IMR-90 (cell line): ENCODE measurements around the gene WHRN. TPM values are rescaled to one million over a fixed set of nuclear protein-coding genes. Genes with fewer than 3 reads are reported as not detected.

ENCODE experiments used
- ATAC-seq: fragments of 200-7000 bp; cut with Tn5 transposase; 2 replicates; pipeline ENCODE4 v1.9.1; 2020; ENCODE audit warnings: low read depth, mild to moderate bottlenecking, moderate library complexity
- BruUV-seq: library from RNA; stranded (reverse); fragments of 400-500 nt; replicated peaks from 2 replicates; lab custom pipeline; 2021; lab: Mats Ljungman, UMichigan
- CTCF ChIA-PET: fragments of 300-600 bp; formaldehyde crosslinking; extraction: SDS; loops from one replicate; lab custom pipeline; 2021; ENCODE audit warnings: antibody characterized with exemption; lab: Yijun Ruan, JAX
- POLR2A ChIA-PET: fragments of 300-600 bp; sonication (Branson Sonifier 250); formaldehyde crosslinking; loops from one replicate; lab custom pipeline; 2022; ENCODE audit warnings: antibody characterized with exemption; ENCODE audit not compliant: unreplicated experiment; lab: Charles Lee
- DNase-seq: peaks from one replicate; pipeline ENCODE4 v3.0.0; 2013
- H2AFZ ChIP-seq: replicated peaks from 2 replicates; pipeline ENCODE3; 2013; ENCODE audit warnings: low read length, mild to moderate bottlenecking; ENCODE audit not compliant: poor library complexity
- H2AK5ac ChIP-seq: 2 replicates; pipeline ENCODE4 v1.6.1; 2013; ENCODE audit warnings: low read depth, low read length, inconsistent platforms
- H2AK9ac ChIP-seq: replicated peaks from 2 replicates; pipeline ENCODE3; 2013; ENCODE audit warnings: mild to moderate bottlenecking, low read depth, low read length, moderate library complexity; ENCODE audit not compliant: poor library complexity
- H2BK120ac ChIP-seq: 2 replicates; pipeline ENCODE4 v1.6.1; 2013; ENCODE audit warnings: low read depth, low read length, inconsistent platforms
- H2BK15ac ChIP-seq: 3 replicates; pipeline ENCODE4 v1.6.1; 2013; ENCODE audit warnings: low read depth, low read length, inconsistent platforms
- H2BK20ac ChIP-seq: 2 replicates; pipeline ENCODE4 v1.6.1; 2013; ENCODE audit warnings: low read depth, mild to moderate bottlenecking, inconsistent platforms, low read length, moderate library complexity
- H2BK5ac ChIP-seq: 2 replicates; pipeline ENCODE4 v1.6.1; 2013; ENCODE audit warnings: mild to moderate bottlenecking, low read depth, low read length, inconsistent platforms; ENCODE audit not compliant: poor library complexity, severe bottlenecking
- H3K14ac ChIP-seq: replicated peaks from 2 replicates; pipeline ENCODE4 v1.6.1; 2013; ENCODE audit warnings: low read depth, low read length, inconsistent platforms
- H3K18ac ChIP-seq: 2 replicates; pipeline ENCODE4 v1.6.1; 2013; ENCODE audit warnings: low read depth, low read length, control low read depth
- H3K23ac ChIP-seq: 2 replicates; pipeline ENCODE4 v1.6.1; 2013; ENCODE audit warnings: low read depth, low read length, inconsistent platforms
- H3K27ac ChIP-seq: 2 replicates; pipeline ENCODE4 v1.5.1; 2013; ENCODE audit warnings: mild to moderate bottlenecking, control low read depth, low read length; ENCODE audit not compliant: insufficient read depth
- H3K27me3 ChIP-seq: 2 replicates; pipeline ENCODE4 v1.6.1; 2013; ENCODE audit warnings: low read length; ENCODE audit not compliant: control insufficient read depth, insufficient read depth
- H3K36me3 ChIP-seq: 2 replicates; pipeline ENCODE4 v1.6.1; 2013; ENCODE audit warnings: low read length, mixed read lengths; ENCODE audit not compliant: control insufficient read depth, insufficient read depth
- H3K4ac ChIP-seq: 2 replicates; pipeline ENCODE4 v1.6.1; 2013; ENCODE audit warnings: low read depth, low read length, inconsistent platforms
- H3K4me1 ChIP-seq: 2 replicates; pipeline ENCODE4 v1.6.1; 2013; ENCODE audit warnings: low read length, mixed read lengths; ENCODE audit not compliant: control insufficient read depth, insufficient read depth
- H3K4me2 ChIP-seq: 2 replicates; pipeline ENCODE4 v1.6.1; 2013; ENCODE audit warnings: low read depth, mild to moderate bottlenecking, control low read depth, low read length, moderate library complexity
- H3K4me3 ChIP-seq: 2 replicates; pipeline ENCODE4 v1.5.1; 2013; ENCODE audit warnings: low read depth, mild to moderate bottlenecking, control low read depth, low read length, moderate library complexity; ENCODE audit not compliant: insufficient read depth
- H3K56ac ChIP-seq: 2 replicates; pipeline ENCODE4 v1.6.1; 2013; ENCODE audit warnings: low read length, inconsistent platforms; ENCODE audit not compliant: insufficient read depth; ENCODE audit errors: extremely low read depth
- H3K79me1 ChIP-seq, 2 experiments: 2 replicates each; pipeline ENCODE4 v1.6.1; 2013; ENCODE audit warnings: low read length in 2 of 2, inconsistent platforms in 1 of 2, low read depth in 1 of 2
- H3K9ac ChIP-seq: 2 replicates; pipeline ENCODE4 v1.6.1; 2013; ENCODE audit warnings: low read depth, low read length, control low read depth
- H3K9me1 ChIP-seq: 2 replicates; pipeline ENCODE4 v1.6.1; 2013; ENCODE audit warnings: low read length, inconsistent platforms; ENCODE audit not compliant: insufficient read depth
- H3K9me3 ChIP-seq: 2 replicates; pipeline ENCODE4 v1.6.1; 2013; ENCODE audit warnings: low read length; ENCODE audit not compliant: control insufficient read depth, insufficient read depth
- H4K20me1 ChIP-seq: 2 replicates; pipeline ENCODE4 v1.6.1; 2013; ENCODE audit warnings: low read length, inconsistent platforms; ENCODE audit not compliant: insufficient read depth
- H4K5ac ChIP-seq: 2 replicates; pipeline ENCODE4 v1.6.1; 2013; ENCODE audit warnings: mild to moderate bottlenecking, low read depth, low read length, control low read depth
- H4K8ac ChIP-seq, 2 experiments: 2 replicates each; pipeline ENCODE4 v1.6.1; 2013; ENCODE audit warnings: low read depth in 2 of 2, low read length in 2 of 2, control low read depth in 1 of 2, inconsistent platforms in 1 of 2
- H4K91ac ChIP-seq: 2 replicates; pipeline ENCODE4 v1.6.1; 2013; ENCODE audit warnings: low read depth, low read length, inconsistent platforms; ENCODE audit not compliant: insufficient read depth
- BHLHE40 ChIP-seq: fragments of 150-350 bp; IDR thresholded peaks from 2 replicates; pipeline ENCODE4 v1.6.1; 2016; ENCODE audit warnings: mild to moderate bottlenecking, low read depth, low read length
- CEBPB ChIP-seq: IDR thresholded peaks from 2 replicates; pipeline ENCODE4 v1.6.1; 2012; ENCODE audit warnings: low read depth, low read length, improper control_type of control experiment
- CTCF ChIP-seq: conservative IDR thresholded peaks from 2 replicates; pipeline ENCODE4 v1.5.1; 2012; ENCODE audit warnings: mild to moderate bottlenecking, low read depth, low read length, improper control_type of control experiment
- FOS ChIP-seq: fragments of 150-350 bp; IDR thresholded peaks from 2 replicates; pipeline ENCODE4 v1.6.1; 2016; ENCODE audit warnings: low read depth, low read length
- MAFK ChIP-seq: IDR thresholded peaks from 2 replicates; pipeline ENCODE4 v1.6.1; 2012; ENCODE audit warnings: low read depth, low read length, improper control_type of control experiment
- MAZ ChIP-seq: IDR thresholded peaks from 2 replicates; pipeline ENCODE4 v1.6.1; 2012; ENCODE audit warnings: low read depth, mild to moderate bottlenecking, low read length, improper control_type of control experiment, moderate library complexity, borderline replicate concordance
- MXI1 ChIP-seq: IDR thresholded peaks from 2 replicates; pipeline ENCODE4 v1.6.1; 2012; ENCODE audit warnings: low read depth, mild to moderate bottlenecking, low read length, moderate library complexity, borderline replicate concordance
- POLR2A ChIP-seq: IDR thresholded peaks from 2 replicates; pipeline ENCODE4 v1.6.1; 2012; ENCODE audit warnings: mild to moderate bottlenecking, low read depth, low read length
- RCOR1 ChIP-seq: IDR thresholded peaks from 2 replicates; pipeline ENCODE4 v1.6.1; 2012; ENCODE audit warnings: mild to moderate bottlenecking, low read length, improper control_type of control experiment; ENCODE audit not compliant: insufficient replicate concordance
- RFX5 ChIP-seq: IDR thresholded peaks from 2 replicates; pipeline ENCODE4 v1.8.0; 2012; ENCODE audit warnings: low read depth, mild to moderate bottlenecking, low read length, moderate library complexity
- USF2 ChIP-seq: fragments of 150-350 bp; IDR thresholded peaks from 2 replicates; pipeline ENCODE4 v1.6.1; 2017; ENCODE audit warnings: mild to moderate bottlenecking, antibody characterized with exemption, low read length, low read depth
- WGBS, 2 experiments: methylation state at CpG; one replicate each; pipeline versions ENCODE4 v1.1.5 to v1.1.7; 2013; ENCODE audit warnings: missing lambda C conversion rate in 2 of 2; ENCODE audit not compliant: insufficient read length in 1 of 2; ENCODE audit errors: extremely low coverage in 2 of 2; 5-methylcytosine and 5-hydroxymethylcytosine counted together
- dilution Hi-C: fragments of 300-500 bp; cut with HindIII; formaldehyde crosslinking; loops from one replicate; pipeline ENCODE4 v1.14.3; 2018; ENCODE audit warnings: low sequenced_read_pairs; ENCODE audit not compliant: unreplicated experiment
- in situ Hi-C: fragments of 300-500 bp; cut with MboI; formaldehyde crosslinking; loops from 3 replicates; pipeline ENCODE4 v1.14.3; 2019; ENCODE audit warnings: low sequenced_read_pairs, inconsistent platforms, mixed read lengths
- intact Hi-C: fragments of 100-400 bp; cut with micrococcal nuclease; formaldehyde crosslinking; loops from 2 replicates; pipeline ENCODE4 v1.10.0; 2022
- polyA plus RNA-seq, 3 experiments: library from polyadenylated mRNA; depleted of rRNA; stranded (reverse); fragments of >200 nt; gene quantifications; 2 replicates each; pipeline ENCODE4 v1.2.3, GENCODE V29; 2012; ENCODE audit warnings: low replicate concordance in 1 of 3
- total RNA-seq: library from RNA; depleted of rRNA; stranded (reverse); fragments of >200 nt; gene quantifications from 2 replicates; pipeline ENCODE4 v1.2.3, GENCODE V29; 2012

The WHRN gene
- total and polyA plus RNA-seq, 2 of the 4 experiments (the other 2 are of a cell fraction) = 0.18 to 2.6 TPM

DNA sequence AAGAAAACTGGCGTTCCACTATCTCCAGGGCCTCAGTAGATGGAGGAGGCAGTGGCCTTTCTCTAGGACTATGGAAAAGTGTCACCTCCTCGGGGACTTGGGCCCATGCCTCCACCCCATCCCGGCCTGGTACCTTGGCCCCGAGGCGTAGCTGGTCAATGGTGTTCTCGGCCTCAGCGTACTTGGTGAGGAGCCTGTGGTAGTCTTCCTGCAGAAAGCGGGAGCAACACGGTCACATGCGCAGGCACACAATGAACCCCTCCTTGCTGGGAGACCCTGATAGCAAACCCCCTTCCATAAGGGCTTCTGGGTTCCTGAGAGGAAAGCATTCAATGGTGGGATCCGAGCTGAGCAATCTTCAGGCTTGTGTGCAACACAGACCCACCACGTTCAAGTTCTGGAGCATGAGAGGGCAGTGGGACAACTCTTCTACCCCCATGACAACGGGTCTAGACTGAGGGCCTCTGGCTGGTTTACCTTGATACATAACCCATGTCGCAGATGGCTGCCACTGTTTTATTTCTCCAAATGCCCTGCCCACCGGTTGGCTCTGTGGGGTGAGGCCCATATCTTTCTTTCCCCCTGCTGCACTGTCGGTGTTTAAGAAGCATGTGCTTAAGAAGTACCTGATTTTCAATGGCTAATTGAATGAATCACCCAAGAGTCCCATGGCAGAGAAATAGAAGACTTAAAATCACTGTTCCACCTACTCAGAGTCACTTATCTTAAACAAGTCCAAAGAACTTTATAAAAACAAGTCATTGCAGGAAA is 131.1 kb downstream of the WHRN start (continued):
- TF ChIP-seq CTCF = no peak

GRCh38 chr9:114372921-114373448 is 132.3 kb downstream of the WHRN start:
- Histone ChIP-seq H3K79me1 (peaks cover 3 to 16% of the 10 kb centered on the region in 2 experiments; a peak in 3 of 4 replicates), H3K4ac (no peak overlapping the region), H3K36me3 (peaks cover 42% of the 10 kb centered on the region), H3K4me3 (no peak overlapping the region), H2BK5ac (no peak overlapping the region), H3K9ac (no peak overlapping the region), H3K27me3 (no peaks in the 10 kb centered on the region), H2AFZ (no peak overlapping the region), H3K4me1 (no peaks in the 10 kb centered on the region), H2BK120ac (no peak overlapping the region), H3K9me3 (no peaks in the 10 kb centered on the region), H3K14ac (no peak overlapping the region), H4K8ac (no peak overlapping the region), H3K23ac (no peak overlapping the region), H3K56ac (no peak overlapping the region), H2AK5ac (no peak overlapping the region), H3K9me1 (peaks cover 10% of the 10 kb centered on the region), H4K5ac (no peak overlapping the region), H2AK9ac (no peak overlapping the region), H3K18ac (no peak overlapping the region), H3K4me2 (no peak overlapping the region), H3K27ac (no peak overlapping the region), H2BK20ac (no peak overlapping the region), H4K91ac (no peak overlapping the region), H2BK15ac (no peak overlapping the region), H4K20me1 (no peaks in the 10 kb centered on the region; the same call in 1 of the 2 replicates)
- in situ Hi-C loops (no loop called here), dilution Hi-C loops (no loop called here), intact Hi-C loops (no loop called here)
- ChIA-PET CTCF (no interaction called here), POLR2A (no interaction called here)
- BruUV-seq = no TSS peak
- WGBS, 2 experiments = no CpG with 5 or more reads among the region's 9 CpGs
- ATAC-seq (no peak), DNase-seq (no peak)
- no peak for TF ChIP-seq RFX5
- no peak for TF ChIP-seq USF2
- no peak for TF ChIP-seq POLR2A
- TF ChIP-seq CEBPB = no peak
- TF ChIP-seq MAZ = no peak
- TF ChIP-seq CTCF = no peak
- no peak for TF ChIP-seq MXI1
- TF ChIP-seq RCOR1 = no peak
- TF ChIP-seq FOS = no peak
- TF ChIP-seq BHLHE40 = no peak
- TF ChIP-seq MAFK = no peak
